Measurements from ENCODE around the gene KRTDAP.

The KRTDAP gene

GRCh38 chr19:35521124-35521743 is 31.0 kb upstream of the KRTDAP start:
- no peak overlapping the region for H2BK12ac ChIP-seq (ENCODE audit: low read length in 2 of 2)
- no peaks in the 10 kb centered on the region for H3K9me3 ChIP-seq (ENCODE audit: control insufficient read depth, low read length)
- no peak overlapping the region for H2BK15ac ChIP-seq (ENCODE audit: low read depth, poor library complexity, severe bottlenecking)
- WGBS: 79% methylated on average over 16 of the region's 16 CpGs
- H3K4me1 ChIP-seq (ENCODE audit: control insufficient read depth, insufficient read depth, low read depth, low read length): peaks cover 4% of the 10 kb centered on the region
- H2AK5ac ChIP-seq (ENCODE audit: low read length, severe bottlenecking): no peak overlapping the region
- no peak overlapping the region for H2BK5ac ChIP-seq (ENCODE audit: low read depth, low read length, poor library complexity, severe bottlenecking)
- H3K4me2 ChIP-seq (ENCODE audit: low read length, poor library complexity, severe bottlenecking): no peak overlapping the region
- H3K9ac ChIP-seq (ENCODE audit: low read length): no peak overlapping the region
- H3K27me3 ChIP-seq (ENCODE audit: control insufficient read depth in 1 of 2, insufficient read depth in 1 of 2, low read length in 2 of 2): peaks cover 7 to 17% of the 10 kb centered on the region in 2 experiments
- no peak overlapping the region for H3K18ac ChIP-seq (ENCODE audit: low read depth in 1 of 2, low read length in 2 of 2)
- no peak overlapping the region for H2BK120ac ChIP-seq (ENCODE audit: low read depth, low read length)
- no peak overlapping the region for H2AFZ ChIP-seq (ENCODE audit: low read depth, low read length)
- H4K91ac ChIP-seq (ENCODE audit: low read length): peak overlapping the region; percentile 34
- no peak for DNase-seq
- no peaks in the 10 kb centered on the region for H3K36me3 ChIP-seq (ENCODE audit: control insufficient read depth in 1 of 2, insufficient read depth in 2 of 2, low read depth in 1 of 2, low read length in 2 of 2)
- H3K4me3 ChIP-seq (ENCODE audit: insufficient read depth in 1 of 2, low read depth in 1 of 2, low read length in 2 of 2): no peak overlapping the region
- H3K27ac ChIP-seq (ENCODE audit: low read length, poor library complexity, severe bottlenecking): no peak overlapping the region
- no peak overlapping the region for H3K4ac ChIP-seq (ENCODE audit: low read depth in 1 of 2, low read length in 2 of 2)
- H3K79me1 ChIP-seq (replicated peaks; ENCODE audit: low read length, poor library complexity, severe bottlenecking): no peaks in the 10 kb centered on the region
- H3K14ac ChIP-seq (ENCODE audit: low read length in 2 of 2): no peak overlapping the region
- no peak overlapping the region for H4K8ac ChIP-seq (ENCODE audit: low read length)
- no peak overlapping the region for H3K23ac ChIP-seq (ENCODE audit: low read length in 2 of 2)

- Histone ChIP-seq H3K27me3 (ENCODE audit: control insufficient read depth in 1 of 2, insufficient read depth in 1 of 2, low read length in 2 of 2) (peaks cover 0 to 6% of the 10 kb centered on the region in 2 experiments), H3K4me2 (ENCODE audit: low read length, poor library complexity, severe bottlenecking) (no peak overlapping the region), H3K18ac (ENCODE audit: low read depth in 1 of 2, low read length in 2 of 2) (no peak overlapping the region)
Observed at GRCh38 chr19:35519291-35519690, 29.0 kb upstream of the KRTDAP start.

GRCh38 chr19:35518313-35518712 is 28.0 kb upstream of the KRTDAP start:
- DNase-seq: peak; percentile 91
- Histone ChIP-seq H2BK120ac (ENCODE audit: low read depth, low read length) (peak overlapping the region; percentile 57), H3K4ac (ENCODE audit: low read depth in 1 of 2, low read length in 2 of 2) (no peak overlapping the region), H3K14ac (ENCODE audit: low read length in 2 of 2) (no peak overlapping the region), H3K4me2 (ENCODE audit: low read length, poor library complexity, severe bottlenecking) (no peak overlapping the region), H3K36me3 (ENCODE audit: control insufficient read depth in 1 of 2, insufficient read depth in 2 of 2, low read depth in 1 of 2, low read length in 2 of 2) (no peaks in the 10 kb centered on the region), H3K27ac (ENCODE audit: low read length, poor library complexity, severe bottlenecking) (no peak overlapping the region), H4K91ac (ENCODE audit: low read length) (no peak overlapping the region), H3K79me1 (replicated peaks; ENCODE audit: low read length, poor library complexity, severe bottlenecking) (no peaks in the 10 kb centered on the region), H3K23ac (ENCODE audit: low read length in 2 of 2) (no peak overlapping the region), H2AK5ac (ENCODE audit: low read length, severe bottlenecking) (no peak overlapping the region), H3K27me3 (ENCODE audit: control insufficient read depth in 1 of 2, insufficient read depth in 1 of 2, low read length in 2 of 2) (peaks cover 0 to 14% of the 10 kb centered on the region in 2 experiments), H3K18ac (ENCODE audit: low read depth in 1 of 2, low read length in 2 of 2) (no peak overlapping the region), H2BK15ac (ENCODE audit: low read depth, poor library complexity, severe bottlenecking) (no peak overlapping the region), H3K4me3 (ENCODE audit: insufficient read depth in 1 of 2, low read depth in 1 of 2, low read length in 2 of 2) (no peak overlapping the region), H3K4me1 (ENCODE audit: control insufficient read depth, insufficient read depth, low read depth, low read length) (peaks cover 9% of the 10 kb centered on the region), H3K9ac (ENCODE audit: low read length) (peak overlapping the region; percentile 75), H4K8ac (ENCODE audit: low read length) (peak overlapping the region; percentile 8), H2AFZ (ENCODE audit: low read depth, low read length) (no peak overlapping the region), H3K9me3 (ENCODE audit: control insufficient read depth, low read length) (no peaks in the 10 kb centered on the region), H2BK5ac (ENCODE audit: low read depth, low read length, poor library complexity, severe bottlenecking) (no peak overlapping the region), H2BK12ac (ENCODE audit: low read length in 2 of 2) (no peak overlapping the region)
- 29% methylated on average over 5 of the region's 6 CpGs for WGBS

More at GRCh38 chr19:35519291-35519690, 29.0 kb upstream of the KRTDAP start:
- Histone ChIP-seq H3K14ac (ENCODE audit: low read length in 2 of 2) (peak overlapping the region in 1 of 2 experiments; percentile 53), H3K4ac (ENCODE audit: low read depth in 1 of 2, low read length in 2 of 2) (no peak overlapping the region), H3K79me1 (replicated peaks; ENCODE audit: low read length, poor library complexity, severe bottlenecking) (no peaks in the 10 kb centered on the region), H3K23ac (ENCODE audit: low read length in 2 of 2) (no peak overlapping the region), H2BK120ac (ENCODE audit: low read depth, low read length) (no peak overlapping the region), H4K8ac (ENCODE audit: low read length) (no peak overlapping the region), H2BK15ac (ENCODE audit: low read depth, poor library complexity, severe bottlenecking) (peak overlapping the region; percentile 82), H2BK12ac (ENCODE audit: low read length in 2 of 2) (peak overlapping the region; percentile 6 to 97), H3K36me3 (ENCODE audit: control insufficient read depth in 1 of 2, insufficient read depth in 2 of 2, low read depth in 1 of 2, low read length in 2 of 2) (no peaks in the 10 kb centered on the region), H2AK5ac (ENCODE audit: low read length, severe bottlenecking) (no peak overlapping the region), H3K4me1 (ENCODE audit: control insufficient read depth, insufficient read depth, low read depth, low read length) (peaks cover 5% of the 10 kb centered on the region), H2AFZ (ENCODE audit: low read depth, low read length) (no peak overlapping the region), H3K27ac (ENCODE audit: low read length, poor library complexity, severe bottlenecking) (no peak overlapping the region), H3K9me3 (ENCODE audit: control insufficient read depth, low read length) (no peaks in the 10 kb centered on the region), H3K4me3 (ENCODE audit: insufficient read depth in 1 of 2, low read depth in 1 of 2, low read length in 2 of 2) (no peak overlapping the region), H3K9ac (ENCODE audit: low read length) (no peak overlapping the region), H2BK5ac (ENCODE audit: low read depth, low read length, poor library complexity, severe bottlenecking) (no peak overlapping the region), H4K91ac (ENCODE audit: low read length) (peak overlapping the region; percentile 6)
- no peak for DNase-seq
- WGBS: 68% methylated on average over 7 of the region's 7 CpGs

- Histone ChIP-seq H3K4me1 (ENCODE audit: control insufficient read depth, insufficient read depth, low read depth, low read length) (peaks cover 9% of the 10 kb centered on the region), H2AFZ (ENCODE audit: low read depth, low read length) (no peak overlapping the region), H2BK120ac (ENCODE audit: low read depth, low read length) (no peak overlapping the region), H3K4me2 (ENCODE audit: low read length, poor library complexity, severe bottlenecking) (no peak overlapping the region), H3K4ac (ENCODE audit: low read depth in 1 of 2, low read length in 2 of 2) (no peak overlapping the region), H2BK5ac (ENCODE audit: low read depth, low read length, poor library complexity, severe bottlenecking) (no peak overlapping the region), H2BK15ac (ENCODE audit: low read depth, poor library complexity, severe bottlenecking) (no peak overlapping the region), H2AK5ac (ENCODE audit: low read length, severe bottlenecking) (no peak overlapping the region), H3K27me3 (ENCODE audit: control insufficient read depth in 1 of 2, insufficient read depth in 1 of 2, low read length in 2 of 2) (peaks cover 3 to 23% of the 10 kb centered on the region in 2 experiments), H3K14ac (ENCODE audit: low read length in 2 of 2) (no peak overlapping the region), H3K9me3 (ENCODE audit: control insufficient read depth, low read length) (no peaks in the 10 kb centered on the region), H3K27ac (ENCODE audit: low read length, poor library complexity, severe bottlenecking) (no peak overlapping the region), H2BK12ac (ENCODE audit: low read length in 2 of 2) (peak overlapping the region in 1 of 2 experiments; percentile 54), H3K23ac (ENCODE audit: low read length in 2 of 2) (no peak overlapping the region), H3K4me3 (ENCODE audit: insufficient read depth in 1 of 2, low read depth in 1 of 2, low read length in 2 of 2) (no peak overlapping the region), H4K8ac (ENCODE audit: low read length) (no peak overlapping the region), H3K79me1 (replicated peaks; ENCODE audit: low read length, poor library complexity, severe bottlenecking) (no peaks in the 10 kb centered on the region), H3K9ac (ENCODE audit: low read length) (no peak overlapping the region), H3K18ac (ENCODE audit: low read depth in 1 of 2, low read length in 2 of 2) (no peak overlapping the region), H4K91ac (ENCODE audit: low read length) (no peak overlapping the region), H3K36me3 (ENCODE audit: control insufficient read depth in 1 of 2, insufficient read depth in 2 of 2, low read depth in 1 of 2, low read length in 2 of 2) (no peaks in the 10 kb centered on the region)
- WGBS: 93% methylated on average over 2 of the region's 2 CpGs
- DNase-seq: no peak
Observed at GRCh38 chr19:35517342-35517741, 27.1 kb upstream of the KRTDAP start.
